DMS 273 treated with DMSO at 0.1 percent for 48 hours (cell line): ENCODE measurements around the gene EXOC7.
A peak's percentile ranks its signal among the peaks of the same experiment; 100 is the strongest.
"Not testable (repeated sequence)": the region's sequence is repeated elsewhere in the genome, so short reads cannot be mapped to it uniquely, and the experiment has no call there.

Experiments used
- DNase-seq: peaks from one replicate; lab custom pipeline; 2025; lab: John Stamatoyannopoulos, UW

EXOC7 gene

GRCh38 chr17:76072148-76072858 lies 31.3 kb downstream of the EXOC7 start, which contains the start of gene SRP68:
SRP68 (minus strand) TSS chr17:76072517; CDS start chr17:76072491, 26 bp downstream.
- DNase-seq, result peak; percentile 72

GRCh38 chr17:76071531-76072147 lies 31.9 kb downstream of the EXOC7 start:
- DNase-seq, result no peak

GRCh38 chr17:76065775-76066174 lies 37.8 kb downstream of the EXOC7 start:
- no peak for DNase-seq

GRCh38 chr17:76063875-76064546 lies 39.6 kb downstream of the EXOC7 start:
- DNase-seq, result no peak

- DNase-seq, result not testable (repeated sequence)
Measured at GRCh38 chr17:76058264-76058663, 45.3 kb downstream of the EXOC7 start.

- no peak for DNase-seq
Measured at GRCh38 chr17:76056882-76057281, 46.7 kb downstream of the EXOC7 start.

GRCh38 chr17:76054112-76054476 lies 49.5 kb downstream of the EXOC7 start:
- DNase-seq, result no peak

- no peak for DNase-seq
Measured at GRCh38 chr17:76053246-76054111, 50.1 kb downstream of the EXOC7 start.

- no peak for DNase-seq
Measured at GRCh38 chr17:76051561-76051960, 52.0 kb downstream of the EXOC7 start.

- no peak for DNase-seq
Measured at GRCh38 chr17:76050538-76051467, 52.8 kb downstream of the EXOC7 start.

- DNase-seq, result no peak
Measured at GRCh38 chr17:76049836-76050537, 53.6 kb downstream of the EXOC7 start.

GRCh38 chr17:76049239-76049638 lies 54.3 kb downstream of the EXOC7 start:
- DNase-seq, result no peak

GRCh38 chr17:76048711-76049110 lies 54.9 kb downstream of the EXOC7 start:
- DNase-seq, result no peak

GRCh38 chr17:76048025-76048605 lies 55.5 kb downstream of the EXOC7 start:
- DNase-seq, result no peak

- no peak for DNase-seq
Measured at GRCh38 chr17:76046064-76046463, 57.5 kb downstream of the EXOC7 start.

GRCh38 chr17:76044475-76045007 lies 59.0 kb downstream of the EXOC7 start:
- not testable (repeated sequence) for DNase-seq

GRCh38 chr17:76042868-76043267 lies 60.7 kb downstream of the EXOC7 start:
- not testable (repeated sequence) for DNase-seq

GRCh38 chr17:76040376-76040775 lies 63.2 kb downstream of the EXOC7 start:
- no peak for DNase-seq

GRCh38 chr17:76039121-76039520 lies 64.5 kb downstream of the EXOC7 start:
- no peak for DNase-seq

- DNase-seq, result no peak
Measured at GRCh38 chr17:76038050-76038449, 65.5 kb downstream of the EXOC7 start.
